Measurements from ENCODE around the gene PPP6R3.
"Not testable (repeated sequence)": the region's sequence is repeated elsewhere in the genome, so short reads cannot be mapped to it uniquely, and the experiment has no call there.

PPP6R3 gene

GRCh38 chr11:68617925-68618809 lies 157.6 kb downstream of the PPP6R3 start:
- peak in 1 of 2 experiments; percentile 5 for DNase-seq

GRCh38 chr11:68621826-68622225 lies 161.3 kb downstream of the PPP6R3 start:
- DNase-seq = no peak

DNA sequence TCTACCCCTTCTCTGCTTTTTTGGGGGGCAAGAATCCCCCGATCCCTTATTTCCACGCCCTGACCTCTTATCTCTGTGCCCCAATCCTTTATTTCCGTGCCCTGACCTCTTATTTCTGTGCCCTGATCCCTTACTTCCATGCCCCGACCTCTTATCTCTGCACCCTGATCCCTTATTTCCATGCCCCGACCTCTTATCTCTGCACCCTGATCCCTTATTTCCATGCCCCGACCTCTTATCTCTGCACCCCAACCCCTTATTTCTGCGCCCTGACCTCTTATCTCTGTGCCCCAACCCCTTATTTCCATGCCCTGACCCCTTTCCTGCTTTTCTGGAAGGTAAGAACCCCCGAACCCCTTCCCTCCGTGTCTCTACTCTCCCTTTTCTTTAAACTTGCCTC lies 163.2 kb downstream of the PPP6R3 start:
- not testable (repeated sequence) for DNase-seq

DNA sequence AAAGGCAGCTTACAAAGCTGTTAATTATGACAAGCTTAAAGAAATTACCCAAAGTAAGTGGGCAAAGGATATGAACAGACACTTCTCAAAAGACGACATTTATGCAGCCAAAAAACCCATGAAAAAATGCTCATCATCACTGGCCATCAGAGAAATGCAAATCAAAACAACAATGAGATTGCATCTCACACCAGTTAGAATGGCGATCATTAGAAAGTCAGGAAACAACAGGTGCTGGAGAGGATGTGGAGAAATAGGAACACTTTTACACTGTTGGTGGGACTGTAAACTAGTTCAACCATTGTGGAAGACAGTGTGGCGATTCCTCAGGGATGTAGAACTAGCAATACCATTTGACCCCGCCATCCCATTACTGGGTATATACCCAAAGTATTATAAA lies 164.5 kb downstream of the PPP6R3 start:
- not testable (repeated sequence) for DNase-seq

- DNase-seq = not testable (repeated sequence)
Measured at GRCh38 chr11:68626236-68626635, 165.7 kb downstream of the PPP6R3 start.

GRCh38 chr11:68628837-68629236 lies 168.3 kb downstream of the PPP6R3 start:
- DNase-seq = not testable (repeated sequence)

- DNase-seq = not testable (repeated sequence)
Measured at GRCh38 chr11:68632375-68632774, 171.8 kb downstream of the PPP6R3 start.

DNA sequence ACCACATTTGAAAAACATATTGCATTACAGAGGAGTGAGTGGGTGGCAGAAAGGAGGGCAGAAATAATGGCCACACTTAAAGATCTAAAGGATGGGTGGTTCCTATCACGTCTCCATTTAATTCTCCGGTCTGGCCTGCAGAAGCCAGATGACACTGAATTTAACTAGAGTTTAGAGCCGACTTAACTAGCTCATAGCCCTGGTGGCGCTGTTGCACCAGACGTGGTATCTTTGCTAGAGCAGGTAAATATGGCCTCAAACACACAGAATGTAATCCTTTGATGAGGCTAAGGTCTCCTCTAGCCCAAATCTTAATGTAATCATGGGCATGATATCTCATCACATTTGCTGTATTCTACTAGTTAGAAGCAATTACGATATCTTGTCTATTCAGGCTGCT lies 172.2 kb downstream of the PPP6R3 start:
- peak; percentile 82 to 87 for DNase-seq

- not testable (repeated sequence) for DNase-seq
Measured at GRCh38 chr11:68634606-68635005, 174.1 kb downstream of the PPP6R3 start.

DNA sequence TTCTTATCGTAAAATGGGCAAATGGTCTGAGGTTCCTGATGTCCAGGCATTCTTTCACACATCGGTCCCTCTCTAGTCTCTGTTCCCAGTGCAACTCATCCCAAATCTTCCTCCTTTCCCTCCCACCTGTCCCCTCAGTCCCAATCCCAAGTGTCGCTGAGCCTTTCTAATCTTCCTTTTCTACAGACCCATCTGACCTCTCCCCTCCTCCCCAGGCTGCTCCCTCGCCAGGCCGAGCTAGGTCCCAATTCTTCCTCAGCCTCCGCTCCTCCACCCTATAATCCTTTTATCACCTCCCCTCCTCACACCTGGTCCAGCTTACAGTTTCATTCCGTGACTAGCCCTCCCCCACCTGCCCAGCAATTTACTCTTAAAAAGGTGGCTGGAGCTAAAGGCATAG lies 174.6 kb downstream of the PPP6R3 start:
- not testable (repeated sequence) for DNase-seq

DNA sequence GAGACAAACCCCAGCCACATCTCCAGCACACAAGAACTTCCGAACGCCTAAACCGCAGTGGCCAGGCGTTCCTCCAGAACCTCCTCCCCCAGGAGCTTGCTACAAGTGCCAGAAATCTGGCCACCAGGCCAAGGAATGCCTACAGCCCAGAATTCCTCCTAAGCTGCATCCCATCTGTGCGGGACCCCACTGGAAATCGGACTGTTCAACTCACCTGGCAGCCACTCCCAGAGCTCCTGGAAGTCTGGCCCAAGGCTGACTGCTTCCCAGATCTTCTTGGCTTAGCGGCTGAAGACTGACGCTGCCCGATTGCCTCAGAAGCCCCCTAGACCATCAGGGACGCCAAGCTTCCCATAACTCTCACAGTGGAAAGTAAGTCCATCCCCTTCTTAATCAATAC lies 175.3 kb downstream of the PPP6R3 start:
- not testable (repeated sequence) for DNase-seq

GRCh38 chr11:68639322-68639721 lies 178.8 kb downstream of the PPP6R3 start:
- not testable (repeated sequence) for DNase-seq

GRCh38 chr11:68641880-68642279 lies 181.3 kb downstream of the PPP6R3 start:
- no peak for DNase-seq

- no peak for DNase-seq
Measured at GRCh38 chr11:68643585-68643984, 183.0 kb downstream of the PPP6R3 start.

- no peak for DNase-seq
Measured at GRCh38 chr11:68646832-68647231, 186.3 kb downstream of the PPP6R3 start.

- DNase-seq = no peak
Measured at GRCh38 chr11:68649851-68650555, 189.5 kb downstream of the PPP6R3 start.

- DNase-seq = no peak
Measured at GRCh38 chr11:68650801-68651200, 190.2 kb downstream of the PPP6R3 start.

GRCh38 chr11:68651208-68651984 lies 190.8 kb downstream of the PPP6R3 start:
- no peak for DNase-seq

DNA sequence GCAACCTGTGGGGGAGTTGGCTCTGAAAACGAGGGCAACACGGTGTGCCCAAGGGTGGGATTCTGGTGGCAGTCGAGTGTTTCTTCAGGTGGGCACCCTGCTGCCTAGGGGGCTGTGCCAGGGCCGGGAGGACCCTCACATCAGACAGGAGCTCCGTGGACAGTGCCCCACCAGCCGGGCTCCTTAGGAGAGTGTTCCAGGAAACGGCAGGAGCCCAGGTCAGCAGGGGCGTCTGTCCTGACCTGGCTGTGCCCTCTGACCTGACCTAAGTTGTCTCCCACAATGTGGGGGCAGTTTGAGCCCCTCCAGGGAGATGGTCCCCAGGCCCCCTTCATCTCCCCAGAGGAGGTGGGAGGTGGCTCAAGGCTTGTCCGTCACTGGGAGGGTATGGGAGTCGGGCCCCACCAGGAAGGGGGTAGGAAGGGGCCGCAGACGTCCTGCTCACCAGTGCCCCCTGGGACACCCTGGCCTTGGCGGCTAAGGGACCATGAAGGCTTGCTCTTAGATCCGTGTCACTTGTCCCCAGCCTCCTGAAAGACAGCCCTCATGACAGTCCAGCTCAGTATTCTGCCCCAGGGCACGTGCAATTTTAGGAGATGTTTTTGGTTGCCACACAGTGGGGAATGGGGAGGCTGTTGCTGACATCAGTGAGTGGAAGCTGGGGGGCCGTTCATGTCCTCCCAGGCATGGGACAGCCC lies 191.6 kb downstream of the PPP6R3 start:
- DNase-seq = no peak

- DNase-seq = no peak
Measured at GRCh38 chr11:68652683-68653156, 192.2 kb downstream of the PPP6R3 start.

DNA sequence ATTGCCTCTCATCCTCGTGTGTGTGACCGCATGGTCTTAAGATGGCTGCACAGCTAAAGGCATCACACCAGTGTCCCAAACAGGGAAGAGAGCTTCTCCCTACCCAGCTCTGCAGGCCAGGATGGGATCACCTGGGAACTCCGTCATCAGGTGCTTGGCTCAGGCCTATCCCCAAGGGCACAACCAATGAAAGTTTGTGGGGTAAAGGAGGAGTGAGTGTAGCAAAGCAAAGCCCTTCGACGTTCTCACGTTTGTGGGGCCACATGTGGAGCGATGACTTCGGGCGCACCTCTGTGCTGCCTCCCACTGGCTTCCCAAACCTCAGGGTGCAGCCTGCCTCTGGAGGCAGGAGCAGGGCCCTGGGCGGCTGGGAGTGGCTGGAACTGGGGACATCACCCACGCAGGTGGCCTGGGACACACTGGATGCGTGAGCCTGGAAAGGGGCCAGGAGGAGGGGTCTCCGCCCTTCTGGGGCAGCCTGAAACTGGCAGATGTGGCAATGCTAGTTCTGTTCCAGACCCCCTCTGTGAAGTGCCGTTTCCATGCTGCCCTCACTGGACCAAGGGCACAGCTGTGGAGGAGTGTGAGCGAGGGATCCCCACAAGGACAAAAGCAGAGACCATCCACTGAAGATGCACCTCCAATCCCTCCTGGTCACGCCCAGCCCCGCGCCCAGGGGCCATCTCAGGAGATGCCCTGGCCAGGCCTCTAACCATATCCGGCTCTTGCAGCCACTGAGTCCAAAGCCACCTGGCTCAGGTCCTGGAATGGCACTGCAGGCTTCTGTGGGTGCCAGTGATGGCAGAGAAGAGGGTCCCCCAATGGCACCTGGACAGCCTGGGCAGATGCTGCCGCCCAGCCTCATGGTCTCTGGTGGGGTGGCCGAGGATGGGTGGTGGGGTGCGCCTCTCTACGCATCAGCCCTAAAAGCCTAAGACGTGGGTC lies 193.2 kb downstream of the PPP6R3 start:
- no peak for DNase-seq

Data from Kasumi-1 (cell line).